Fibroblast of skin of right quadriceps (primary cell): ENCODE measurements around the gene ARSJ.

Experiments used
- DNase-seq: peaks from one replicate; pipeline ENCODE4 v3.0.0-alpha.2; 2013

ARSJ gene

GRCh38 chr4:113893546-113893945 lies 85.9 kb downstream of the ARSJ start:
- DNase-seq: peak; percentile 10

GRCh38 chr4:113888006-113888405 lies 91.4 kb downstream of the ARSJ start:
- DNase-seq: peak; percentile 35

GRCh38 chr4:113885291-113885690 lies 94.2 kb downstream of the ARSJ start:
- no peak for DNase-seq

GRCh38 chr4:113884655-113885054 lies 94.8 kb downstream of the ARSJ start:
- DNase-seq: no peak

GRCh38 chr4:113882668-113883067 lies 96.8 kb downstream of the ARSJ start:
- peak; percentile 32 for DNase-seq

GRCh38 chr4:113881256-113881655 lies 98.2 kb downstream of the ARSJ start:
- DNase-seq: no peak

- DNase-seq: no peak
Measured at GRCh38 chr4:113880240-113881028, 99.0 kb downstream of the ARSJ start.

- DNase-seq: peak; percentile 64
Measured at GRCh38 chr4:113878668-113879067, 100.8 kb downstream of the ARSJ start.

- DNase-seq: no peak
Measured at GRCh38 chr4:113874480-113874879, 105.0 kb downstream of the ARSJ start.

GRCh38 chr4:113873508-113873907 lies 105.9 kb downstream of the ARSJ start:
- no peak for DNase-seq

GRCh38 chr4:113872426-113873260 lies 106.8 kb downstream of the ARSJ start:
- DNase-seq: no peak

- DNase-seq: no peak
Measured at GRCh38 chr4:113871080-113871479, 108.4 kb downstream of the ARSJ start.

- DNase-seq: peak; percentile 50
Measured at GRCh38 chr4:113869743-113870375, 109.6 kb downstream of the ARSJ start.

GRCh38 chr4:113866611-113867010 lies 112.8 kb downstream of the ARSJ start:
- no peak for DNase-seq

GRCh38 chr4:113858924-113859323 lies 120.5 kb downstream of the ARSJ start:
- DNase-seq: no peak

GRCh38 chr4:113851816-113852215 lies 127.6 kb downstream of the ARSJ start:
- no peak for DNase-seq
